H9 (cell line): ENCODE data around the gene MRPS10. TPM values are rescaled to one million over a fixed set of nuclear protein-coding genes. Genes with fewer than 3 reads are reported as not detected.

Experiments
- DNase-seq: peaks from one replicate; pipeline ENCODE4 v3.0.0-alpha.2; 2017
- H2AFZ ChIP-seq: one replicate; pipeline ENCODE4 v1.6.1; 2013; ENCODE audit warnings: mild to moderate bottlenecking, low read length, control low read depth, moderate library complexity
- H2AK5ac ChIP-seq: 2 replicates; pipeline ENCODE4 v1.6.1; 2013; ENCODE audit warnings: low read length, control low read depth, mixed read lengths; ENCODE audit not compliant: insufficient read length
- H2BK120ac ChIP-seq: one replicate; pipeline ENCODE4 v1.6.1; 2013; ENCODE audit warnings: low read depth, mild to moderate bottlenecking, low read length, control low read depth, inconsistent platforms; ENCODE audit not compliant: poor library complexity, severe bottlenecking
- H2BK12ac ChIP-seq: 2 replicates; pipeline ENCODE4 v1.6.1; 2013; ENCODE audit warnings: low read length, control low read depth, mixed read lengths, low read depth; ENCODE audit not compliant: insufficient read length
- H2BK15ac ChIP-seq: 2 replicates; pipeline ENCODE4 v1.6.1; 2013; ENCODE audit warnings: low read depth, low read length, control low read depth
- H2BK20ac ChIP-seq: one replicate; pipeline ENCODE4 v1.6.1; 2013; ENCODE audit warnings: low read depth, mild to moderate bottlenecking, low read length, control low read depth, inconsistent platforms; ENCODE audit not compliant: poor library complexity, severe bottlenecking
- H2BK5ac ChIP-seq: 2 replicates; pipeline ENCODE4 v1.6.1; 2013; ENCODE audit warnings: low read length, control low read depth, mixed read lengths; ENCODE audit not compliant: insufficient read length
- H3K14ac ChIP-seq: 2 replicates; pipeline ENCODE4 v1.6.1; 2013; ENCODE audit warnings: low read length, control low read depth; ENCODE audit not compliant: insufficient read depth
- H3K18ac ChIP-seq: 2 replicates; pipeline ENCODE4 v1.6.1; 2013; ENCODE audit warnings: low read depth, mild to moderate bottlenecking, mixed read lengths, low read length, control low read depth; ENCODE audit not compliant: insufficient read length
- H3K23ac ChIP-seq: 2 replicates; pipeline ENCODE4 v1.6.1; 2013; ENCODE audit warnings: low read length, control low read depth, mixed read lengths, low read depth; ENCODE audit not compliant: insufficient read length
- H3K23me2 ChIP-seq: 2 replicates; pipeline ENCODE4 v1.6.1; 2013; ENCODE audit warnings: low read depth, mild to moderate bottlenecking, mixed read lengths, low read length, control low read depth; ENCODE audit not compliant: insufficient read length, poor library complexity, severe bottlenecking
- H3K27ac ChIP-seq: 2 replicates; pipeline ENCODE4 v1.5.1; 2013; ENCODE audit warnings: low read length, control low read depth, mixed read lengths, low read depth; ENCODE audit not compliant: insufficient read length
- H3K27me3 ChIP-seq: 2 replicates; pipeline ENCODE4 v1.6.1; 2013; ENCODE audit warnings: low read length, control low read depth, inconsistent platforms; ENCODE audit not compliant: insufficient read depth
- H3K4ac ChIP-seq: 2 replicates; pipeline ENCODE4 v1.6.1; 2013; ENCODE audit warnings: low read depth, mild to moderate bottlenecking, control low read depth, inconsistent platforms, low read length, moderate library complexity
- H3K4me1 ChIP-seq: 2 replicates; pipeline ENCODE4 v1.6.1; 2013; ENCODE audit warnings: low read length, control low read depth, inconsistent platforms; ENCODE audit not compliant: insufficient read depth
- H3K4me2 ChIP-seq: 2 replicates; pipeline ENCODE4 v1.6.1; 2013; ENCODE audit warnings: low read length, control low read depth, mixed read lengths; ENCODE audit not compliant: insufficient read length, insufficient read depth
- H3K56ac ChIP-seq: 2 replicates; pipeline ENCODE4 v1.6.1; 2013; ENCODE audit warnings: low read depth, mild to moderate bottlenecking, mixed read lengths, low read length, control low read depth; ENCODE audit not compliant: insufficient read length
- H3K79me1 ChIP-seq: 2 replicates; pipeline ENCODE4 v1.6.1; 2013; ENCODE audit warnings: low read depth, mild to moderate bottlenecking, moderate library complexity, low read length, control low read depth, inconsistent platforms; ENCODE audit not compliant: insufficient read depth, poor library complexity, severe bottlenecking
- H3K79me2 ChIP-seq: 2 replicates; pipeline ENCODE4 v1.6.1; 2013; ENCODE audit warnings: low read length, control low read depth, inconsistent platforms; ENCODE audit not compliant: insufficient read depth
- H3K9ac ChIP-seq: 2 replicates; pipeline ENCODE4 v1.6.1; 2013; ENCODE audit warnings: low read length, control low read depth, mixed read lengths; ENCODE audit not compliant: insufficient read length; ENCODE audit errors: extremely low read depth
- H3K9me3 ChIP-seq: one replicate; pipeline ENCODE4 v1.6.1; 2013; ENCODE audit warnings: low read depth, low read length, inconsistent platforms; ENCODE audit not compliant: control insufficient read depth
- H3T11ph ChIP-seq: one replicate; pipeline ENCODE4 v1.6.1; 2013; ENCODE audit warnings: mild to moderate bottlenecking, low read length, control low read depth, inconsistent platforms
- H4K20me1 ChIP-seq: one replicate; pipeline ENCODE4 v1.6.1; 2013; ENCODE audit not compliant: control insufficient read depth, insufficient read length, insufficient read depth
- H4K5ac ChIP-seq: 2 replicates; pipeline ENCODE4 v1.6.1; 2013; ENCODE audit warnings: low read depth, mild to moderate bottlenecking, mixed read lengths, low read length, control low read depth; ENCODE audit not compliant: insufficient read length
- H4K8ac ChIP-seq: replicated peaks from 2 replicates; pipeline ENCODE4 v1.6.1; 2013; ENCODE audit warnings: low read length, control low read depth, mixed read lengths, low read depth; ENCODE audit not compliant: insufficient read length
- H4K91ac ChIP-seq: 2 replicates; pipeline ENCODE4 v1.6.1; 2013; ENCODE audit warnings: low read depth, mild to moderate bottlenecking, moderate library complexity, mixed read lengths, low read length, control low read depth; ENCODE audit not compliant: insufficient read length
- H3K27ac Mint-ChIP-seq, 3 experiments: 2 replicates in 2 of 3; 3 replicates in 1 of 3; pipeline ENCODE4 v1.8.0; 2020 to 2021; ENCODE audit warnings: mixed read lengths in 3 of 3, mild to moderate bottlenecking in 1 of 3, moderate library complexity in 1 of 3
- H3K27me3 Mint-ChIP-seq: 2 replicates; pipeline ENCODE4 v1.8.0; 2021; ENCODE audit warnings: low read depth, mild to moderate bottlenecking, moderate library complexity, mixed read lengths
- H3K36me3 Mint-ChIP-seq, 3 experiments: 2 replicates in 2 of 3; 3 replicates in 1 of 3; pipeline ENCODE4 v1.8.0; 2020 to 2021; ENCODE audit warnings: low read depth in 3 of 3, mixed read lengths in 3 of 3; ENCODE audit not compliant: insufficient read depth in 1 of 3
- H3K4me1 Mint-ChIP-seq, 2 experiments: 2 replicates each; pipeline ENCODE4 v1.8.0; 2020; ENCODE audit warnings: mixed read lengths in 2 of 2
- H3K4me3 Mint-ChIP-seq, 2 experiments: 2 replicates in 1 of 2; 3 replicates in 1 of 2; pipeline ENCODE4 v1.8.0; 2020 to 2021; ENCODE audit warnings: mild to moderate bottlenecking in 2 of 2, mixed read lengths in 2 of 2, moderate library complexity in 1 of 2
- H3K9me3 Mint-ChIP-seq, 2 experiments: 2 replicates in 1 of 2; 3 replicates in 1 of 2; pipeline ENCODE4 v1.8.0; 2020; ENCODE audit warnings: mild to moderate bottlenecking in 2 of 2, mixed read lengths in 2 of 2, moderate library complexity in 1 of 2
- total RNA-seq: library from RNA; stranded (reverse); gene quantifications from 2 replicates; pipeline ENCODE4 v1.2.1, GENCODE V29; 2021
- TF ChIP-seq, protein P1 (sequence below): fragments of 200-600 bp; sonication (generic); conservative IDR thresholded peaks from 3 replicates; pipeline ENCODE4 v1.8.0; 2021; ENCODE audit warnings: antibody characterized with exemption, mild to moderate bottlenecking

The MRPS10 gene
- total RNA-seq, 1 experiment from 2014 or later, result 33.9 TPM

GRCh38 chr6:42225029-42225339 is 7.3 kb upstream of the MRPS10 start:
- Mint-ChIP-seq H3K27ac (peak overlapping the region in 1 of 3 experiments; percentile 20; a peak in 1 of 7 replicates), H3K4me1 (peaks cover 0 to 5% of the 10 kb centered on the region in 2 experiments; a peak in 2 of 4 replicates), H3K27me3 (no peaks in the 10 kb centered on the region; the same call in 1 of the 2 replicates), H3K9me3 (no peaks in the 10 kb centered on the region), H3K36me3 (peaks cover 2 to 22% (median 21%) of the 10 kb centered on the region in 3 experiments; a peak in 5 of 7 replicates), H3K4me3 (no peak overlapping the region)
- H3K79me1 ChIP-seq, result no peaks in the 10 kb centered on the region
- H2AFZ ChIP-seq, result no peak overlapping the region
- TF ChIP-seq, protein P1, sequence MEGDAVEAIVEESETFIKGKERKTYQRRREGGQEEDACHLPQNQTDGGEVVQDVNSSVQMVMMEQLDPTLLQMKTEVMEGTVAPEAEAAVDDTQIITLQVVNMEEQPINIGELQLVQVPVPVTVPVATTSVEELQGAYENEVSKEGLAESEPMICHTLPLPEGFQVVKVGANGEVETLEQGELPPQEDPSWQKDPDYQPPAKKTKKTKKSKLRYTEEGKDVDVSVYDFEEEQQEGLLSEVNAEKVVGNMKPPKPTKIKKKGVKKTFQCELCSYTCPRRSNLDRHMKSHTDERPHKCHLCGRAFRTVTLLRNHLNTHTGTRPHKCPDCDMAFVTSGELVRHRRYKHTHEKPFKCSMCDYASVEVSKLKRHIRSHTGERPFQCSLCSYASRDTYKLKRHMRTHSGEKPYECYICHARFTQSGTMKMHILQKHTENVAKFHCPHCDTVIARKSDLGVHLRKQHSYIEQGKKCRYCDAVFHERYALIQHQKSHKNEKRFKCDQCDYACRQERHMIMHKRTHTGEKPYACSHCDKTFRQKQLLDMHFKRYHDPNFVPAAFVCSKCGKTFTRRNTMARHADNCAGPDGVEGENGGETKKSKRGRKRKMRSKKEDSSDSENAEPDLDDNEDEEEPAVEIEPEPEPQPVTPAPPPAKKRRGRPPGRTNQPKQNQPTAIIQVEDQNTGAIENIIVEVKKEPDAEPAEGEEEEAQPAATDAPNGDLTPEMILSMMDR, result no peak
- no peak overlapping the region for H3K14ac ChIP-seq
- H3K4me2 ChIP-seq, result no peak overlapping the region
- H4K8ac ChIP-seq, result no peak overlapping the region
- no peaks in the 10 kb centered on the region for H4K20me1 ChIP-seq
- H3K9ac ChIP-seq, result no peak overlapping the region
- H3K23ac ChIP-seq, result no peak overlapping the region
- H3K27ac ChIP-seq, result no peak overlapping the region
- H3K4ac ChIP-seq, result no peak overlapping the region
- no peak overlapping the region for H3K18ac ChIP-seq
- no peak overlapping the region for H2AK5ac ChIP-seq
- H3K56ac ChIP-seq, result no peak overlapping the region
- H3K27me3 ChIP-seq, result no peaks in the 10 kb centered on the region
- H2BK12ac ChIP-seq, result no peak overlapping the region
- no peaks in the 10 kb centered on the region for H3K79me2 ChIP-seq
- H4K91ac ChIP-seq, result no peak overlapping the region
- no peak overlapping the region for H3T11ph ChIP-seq
- H4K5ac ChIP-seq, result no peak overlapping the region
- H3K4me1 ChIP-seq, result no peaks in the 10 kb centered on the region
- no peak overlapping the region for H2BK15ac ChIP-seq
- H3K9me3 ChIP-seq, result no peaks in the 10 kb centered on the region
- no peak overlapping the region for H2BK20ac ChIP-seq
- DNase-seq, result no peak
- no peaks in the 10 kb centered on the region for H3K23me2 ChIP-seq
- no peak overlapping the region for H2BK120ac ChIP-seq
- no peak overlapping the region for H2BK5ac ChIP-seq
